WTC11 (cell line): ENCODE results near the gene GCK. TPM values are rescaled to one million over a fixed set of nuclear protein-coding genes. Genes with fewer than 3 reads are reported as not detected.
"Not testable (repeated sequence)": the region's sequence is repeated elsewhere in the genome, so short reads cannot be mapped to it uniquely, and the experiment has no call there.

Source experiments
- ATAC-seq: fragments of 200-7000 bp; cut with Tn5 transposase; 2 replicates; pipeline ENCODE4 v1.10.0; 2021; ENCODE audit warnings: mild to moderate bottlenecking, moderate library complexity
- CTCF ChIA-PET: fragments of 300-600 bp; sonication (Branson Sonifier 250); formaldehyde crosslinking; loops from one replicate; lab custom pipeline; 2021; ENCODE audit warnings: antibody characterized with exemption; lab: Charles Lee
- POLR2A ChIA-PET: fragments of 350-600 bp; sonication (Branson Sonifier 250); formaldehyde crosslinking; loops from one replicate; lab custom pipeline; 2021; ENCODE audit warnings: antibody characterized with exemption; lab: Charles Lee
- DNase-seq: peaks from one replicate; pipeline ENCODE4 v3.0.0; 2021; ENCODE audit warnings: low spot score
- H3K27ac Mint-ChIP-seq: 2 replicates; pipeline ENCODE4 v1.8.0; 2021; ENCODE audit warnings: mixed read lengths
- H3K27me3 Mint-ChIP-seq: 2 replicates; pipeline ENCODE4 v1.8.0; 2021; ENCODE audit warnings: low read depth, mild to moderate bottlenecking, moderate library complexity, mixed read lengths
- H3K36me3 Mint-ChIP-seq: 2 replicates; pipeline ENCODE4 v1.8.0; 2021; ENCODE audit warnings: mixed read lengths
- H3K4me1 Mint-ChIP-seq: 2 replicates; pipeline ENCODE4 v1.8.0; 2022; ENCODE audit warnings: mixed read lengths
- H3K4me3 Mint-ChIP-seq: 2 replicates; pipeline ENCODE4 v1.8.0; 2021; ENCODE audit warnings: mild to moderate bottlenecking, moderate library complexity, mixed read lengths
- H3K9me3 Mint-ChIP-seq: 2 replicates; pipeline ENCODE4 v1.8.0; 2021; ENCODE audit warnings: mixed read lengths
- CREB1 ChIP-seq: sonication (generic); formaldehyde crosslinking; IDR thresholded peaks from 2 replicates; pipeline ENCODE4 v1.8.0; 2023; ENCODE audit warnings: mild to moderate bottlenecking, missing genetic modification reagents
- FOXJ3 ChIP-seq: sonication (generic); formaldehyde crosslinking; IDR thresholded peaks from 2 replicates; pipeline ENCODE4 v1.9.0; 2021; ENCODE audit warnings: missing genetic modification reagents, mild to moderate bottlenecking, borderline replicate concordance
- IRF2 ChIP-seq: sonication (generic); formaldehyde crosslinking; IDR thresholded peaks from 2 replicates; pipeline ENCODE4 v1.8.0; 2022; ENCODE audit warnings: low read depth, missing genetic modification reagents, borderline replicate concordance
- NFYB ChIP-seq: sonication (generic); formaldehyde crosslinking; conservative IDR thresholded peaks from 2 replicates; pipeline ENCODE4 v1.8.0; 2022; ENCODE audit warnings: low read depth, missing genetic modification reagents
- NR3C1 ChIP-seq: sonication (generic); formaldehyde crosslinking; conservative IDR thresholded peaks from 2 replicates; pipeline ENCODE4 v1.8.1; 2023; ENCODE audit warnings: low read depth, mild to moderate bottlenecking, missing genetic modification reagents
- SMAD3 ChIP-seq: sonication (generic); formaldehyde crosslinking; IDR thresholded peaks from 2 replicates; pipeline ENCODE4 v1.8.0; 2022; ENCODE audit warnings: missing genetic modification reagents, mild to moderate bottlenecking, borderline replicate concordance
- SOX15 ChIP-seq: fragments of 250-450 bp; sonication (Bioruptor Pico); IDR thresholded peaks from 2 replicates; pipeline ENCODE4 v1.9.0; 2021; ENCODE audit warnings: mild to moderate bottlenecking
- TCF7 ChIP-seq: sonication (generic); formaldehyde crosslinking; IDR thresholded peaks from 2 replicates; pipeline ENCODE4 v1.8.0; 2022; ENCODE audit warnings: mild to moderate bottlenecking, low read depth, missing genetic modification reagents, moderate library complexity
- ZNF263 ChIP-seq: sonication (generic); formaldehyde crosslinking; IDR thresholded peaks from 2 replicates; pipeline ENCODE4 v1.8.1; 2022; ENCODE audit warnings: low read depth, mild to moderate bottlenecking, moderate library complexity, missing genetic modification reagents
- ZNF317 ChIP-seq: sonication (generic); formaldehyde crosslinking; IDR thresholded peaks from 2 replicates; pipeline ENCODE4 v1.8.1; 2023; ENCODE audit warnings: low read depth, mild to moderate bottlenecking, moderate library complexity, missing genetic modification reagents, borderline replicate concordance
- total RNA-seq: library from RNA; stranded (reverse); gene quantifications from 3 replicates; pipeline ENCODE4 v1.2.3, GENCODE V29; 2021
- TF ChIP-seq, protein P1 (sequence below): sonication (generic); formaldehyde crosslinking; IDR thresholded peaks from 2 replicates; pipeline ENCODE4 v1.8.0; 2023; ENCODE audit warnings: mild to moderate bottlenecking, missing genetic modification reagents
- TF ChIP-seq, protein P2 (sequence below): sonication (generic); formaldehyde crosslinking; IDR thresholded peaks from 2 replicates; pipeline ENCODE4 v1.8.1; 2023; ENCODE audit warnings: mild to moderate bottlenecking, missing genetic modification reagents
- TF ChIP-seq, protein P3 (sequence below): sonication (generic); formaldehyde crosslinking; IDR thresholded peaks from 2 replicates; pipeline ENCODE4 v1.8.0; 2023; ENCODE audit warnings: missing genetic modification reagents
- TF ChIP-seq, protein P4 (sequence below): sonication (generic); formaldehyde crosslinking; conservative IDR thresholded peaks from 2 replicates; pipeline ENCODE4 v1.8.1; 2022; ENCODE audit warnings: mild to moderate bottlenecking, missing genetic modification reagents
- TF ChIP-seq, protein P5 (sequence below): fragments of 250-450 bp; sonication (Bioruptor Pico); IDR thresholded peaks from 2 replicates; pipeline ENCODE4 v1.9.0; 2021; ENCODE audit warnings: mild to moderate bottlenecking

GCK gene
- total RNA-seq, 1 experiment from 2014 or later = 3.3 TPM

DNA sequence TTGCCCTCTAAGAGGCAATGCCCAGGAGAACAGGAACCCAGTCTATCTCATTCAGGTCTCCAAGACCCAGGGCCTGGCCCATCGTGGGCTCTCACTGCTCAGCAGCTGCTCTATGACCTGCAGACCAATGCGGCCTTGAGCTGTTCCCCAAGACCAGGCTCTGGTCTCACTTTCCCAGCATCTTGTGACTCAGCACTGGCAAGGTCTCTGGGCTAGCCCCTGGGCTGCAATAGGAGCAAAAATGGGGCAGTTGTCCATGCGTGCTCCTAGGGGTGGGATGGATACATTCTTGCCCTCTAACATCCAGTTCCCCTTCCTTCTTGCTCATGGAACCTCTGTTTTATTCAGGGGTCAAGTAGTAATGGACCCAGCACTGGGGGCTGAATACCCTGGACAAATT lies 13.5 kb downstream of the GCK start:
- Mint-ChIP-seq H3K36me3 (no peaks in the 10 kb centered on the region), H3K27me3 (peaks cover 10% of the 10 kb centered on the region), H3K4me1 (peaks cover 10% of the 10 kb centered on the region), H3K9me3 (no peaks in the 10 kb centered on the region), H3K4me3 (no peak overlapping the region), H3K27ac (no peak overlapping the region)
- DNase-seq (no peak), ATAC-seq (no peak)
- CTCF ChIA-PET = no interaction called here
- POLR2A ChIA-PET = no interaction called here
- TF ChIP-seq, protein P1, sequence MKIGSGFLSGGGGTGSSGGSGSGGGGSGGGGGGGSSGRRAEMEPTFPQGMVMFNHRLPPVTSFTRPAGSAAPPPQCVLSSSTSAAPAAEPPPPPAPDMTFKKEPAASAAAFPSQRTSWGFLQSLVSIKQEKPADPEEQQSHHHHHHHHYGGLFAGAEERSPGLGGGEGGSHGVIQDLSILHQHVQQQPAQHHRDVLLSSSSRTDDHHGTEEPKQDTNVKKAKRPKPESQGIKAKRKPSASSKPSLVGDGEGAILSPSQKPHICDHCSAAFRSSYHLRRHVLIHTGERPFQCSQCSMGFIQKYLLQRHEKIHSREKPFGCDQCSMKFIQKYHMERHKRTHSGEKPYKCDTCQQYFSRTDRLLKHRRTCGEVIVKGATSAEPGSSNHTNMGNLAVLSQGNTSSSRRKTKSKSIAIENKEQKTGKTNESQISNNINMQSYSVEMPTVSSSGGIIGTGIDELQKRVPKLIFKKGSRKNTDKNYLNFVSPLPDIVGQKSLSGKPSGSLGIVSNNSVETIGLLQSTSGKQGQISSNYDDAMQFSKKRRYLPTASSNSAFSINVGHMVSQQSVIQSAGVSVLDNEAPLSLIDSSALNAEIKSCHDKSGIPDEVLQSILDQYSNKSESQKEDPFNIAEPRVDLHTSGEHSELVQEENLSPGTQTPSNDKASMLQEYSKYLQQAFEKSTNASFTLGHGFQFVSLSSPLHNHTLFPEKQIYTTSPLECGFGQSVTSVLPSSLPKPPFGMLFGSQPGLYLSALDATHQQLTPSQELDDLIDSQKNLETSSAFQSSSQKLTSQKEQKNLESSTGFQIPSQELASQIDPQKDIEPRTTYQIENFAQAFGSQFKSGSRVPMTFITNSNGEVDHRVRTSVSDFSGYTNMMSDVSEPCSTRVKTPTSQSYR (CRISPR knock-in tag) = no peak
- TF ChIP-seq TCF7 (CRISPR knock-in tag) = no peak
- TF ChIP-seq, protein P2, sequence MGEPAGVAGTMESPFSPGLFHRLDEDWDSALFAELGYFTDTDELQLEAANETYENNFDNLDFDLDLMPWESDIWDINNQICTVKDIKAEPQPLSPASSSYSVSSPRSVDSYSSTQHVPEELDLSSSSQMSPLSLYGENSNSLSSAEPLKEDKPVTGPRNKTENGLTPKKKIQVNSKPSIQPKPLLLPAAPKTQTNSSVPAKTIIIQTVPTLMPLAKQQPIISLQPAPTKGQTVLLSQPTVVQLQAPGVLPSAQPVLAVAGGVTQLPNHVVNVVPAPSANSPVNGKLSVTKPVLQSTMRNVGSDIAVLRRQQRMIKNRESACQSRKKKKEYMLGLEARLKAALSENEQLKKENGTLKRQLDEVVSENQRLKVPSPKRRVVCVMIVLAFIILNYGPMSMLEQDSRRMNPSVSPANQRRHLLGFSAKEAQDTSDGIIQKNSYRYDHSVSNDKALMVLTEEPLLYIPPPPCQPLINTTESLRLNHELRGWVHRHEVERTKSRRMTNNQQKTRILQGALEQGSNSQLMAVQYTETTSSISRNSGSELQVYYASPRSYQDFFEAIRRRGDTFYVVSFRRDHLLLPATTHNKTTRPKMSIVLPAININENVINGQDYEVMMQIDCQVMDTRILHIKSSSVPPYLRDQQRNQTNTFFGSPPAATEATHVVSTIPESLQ (CRISPR knock-in tag) = no peak
- no peak for TF ChIP-seq ZNF317
- no peak for TF ChIP-seq NR3C1
- TF ChIP-seq, protein P3, sequence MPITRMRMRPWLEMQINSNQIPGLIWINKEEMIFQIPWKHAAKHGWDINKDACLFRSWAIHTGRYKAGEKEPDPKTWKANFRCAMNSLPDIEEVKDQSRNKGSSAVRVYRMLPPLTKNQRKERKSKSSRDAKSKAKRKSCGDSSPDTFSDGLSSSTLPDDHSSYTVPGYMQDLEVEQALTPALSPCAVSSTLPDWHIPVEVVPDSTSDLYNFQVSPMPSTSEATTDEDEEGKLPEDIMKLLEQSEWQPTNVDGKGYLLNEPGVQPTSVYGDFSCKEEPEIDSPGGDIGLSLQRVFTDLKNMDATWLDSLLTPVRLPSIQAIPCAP = no peak
- TF ChIP-seq NFYB (CRISPR knock-in tag) = no peak
- TF ChIP-seq, protein P4, sequence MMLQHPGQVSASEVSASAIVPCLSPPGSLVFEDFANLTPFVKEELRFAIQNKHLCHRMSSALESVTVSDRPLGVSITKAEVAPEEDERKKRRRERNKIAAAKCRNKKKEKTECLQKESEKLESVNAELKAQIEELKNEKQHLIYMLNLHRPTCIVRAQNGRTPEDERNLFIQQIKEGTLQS = no peak
- no peak for TF ChIP-seq SOX15 (CRISPR knock-in tag)
- TF ChIP-seq, protein P5, sequence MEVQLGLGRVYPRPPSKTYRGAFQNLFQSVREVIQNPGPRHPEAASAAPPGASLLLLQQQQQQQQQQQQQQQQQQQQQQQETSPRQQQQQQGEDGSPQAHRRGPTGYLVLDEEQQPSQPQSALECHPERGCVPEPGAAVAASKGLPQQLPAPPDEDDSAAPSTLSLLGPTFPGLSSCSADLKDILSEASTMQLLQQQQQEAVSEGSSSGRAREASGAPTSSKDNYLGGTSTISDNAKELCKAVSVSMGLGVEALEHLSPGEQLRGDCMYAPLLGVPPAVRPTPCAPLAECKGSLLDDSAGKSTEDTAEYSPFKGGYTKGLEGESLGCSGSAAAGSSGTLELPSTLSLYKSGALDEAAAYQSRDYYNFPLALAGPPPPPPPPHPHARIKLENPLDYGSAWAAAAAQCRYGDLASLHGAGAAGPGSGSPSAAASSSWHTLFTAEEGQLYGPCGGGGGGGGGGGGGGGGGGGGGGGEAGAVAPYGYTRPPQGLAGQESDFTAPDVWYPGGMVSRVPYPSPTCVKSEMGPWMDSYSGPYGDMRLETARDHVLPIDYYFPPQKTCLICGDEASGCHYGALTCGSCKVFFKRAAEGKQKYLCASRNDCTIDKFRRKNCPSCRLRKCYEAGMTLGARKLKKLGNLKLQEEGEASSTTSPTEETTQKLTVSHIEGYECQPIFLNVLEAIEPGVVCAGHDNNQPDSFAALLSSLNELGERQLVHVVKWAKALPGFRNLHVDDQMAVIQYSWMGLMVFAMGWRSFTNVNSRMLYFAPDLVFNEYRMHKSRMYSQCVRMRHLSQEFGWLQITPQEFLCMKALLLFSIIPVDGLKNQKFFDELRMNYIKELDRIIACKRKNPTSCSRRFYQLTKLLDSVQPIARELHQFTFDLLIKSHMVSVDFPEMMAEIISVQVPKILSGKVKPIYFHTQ (CRISPR knock-in tag) = no peak
- TF ChIP-seq ZNF263 = no peak
- no peak for TF ChIP-seq SMAD3
- TF ChIP-seq FOXJ3 (CRISPR knock-in tag) = no peak
- TF ChIP-seq IRF2 (CRISPR knock-in tag) = no peak
- no peak for TF ChIP-seq CREB1 (CRISPR knock-in tag)

DNA sequence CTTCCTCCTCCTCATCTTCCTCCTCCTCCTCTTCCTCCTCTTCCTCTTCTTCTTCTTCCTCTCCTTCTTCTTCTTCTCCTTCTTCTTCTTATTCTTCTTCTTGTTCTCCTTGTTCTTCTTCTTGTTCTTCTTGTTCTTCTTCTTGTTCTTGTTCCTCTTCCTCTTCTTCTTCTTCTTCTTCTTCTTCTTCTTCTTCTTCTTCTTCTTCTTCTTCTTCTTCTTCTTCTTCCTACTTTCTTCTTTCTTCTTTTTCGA lies 14.6 kb downstream of the GCK start:
- peaks cover 10% of the 10 kb centered on the region for H3K27me3 Mint-ChIP-seq
- H3K4me1 Mint-ChIP-seq = peaks cover 10% of the 10 kb centered on the region
- DNase-seq, H3K27ac Mint-ChIP-seq, ATAC-seq, H3K36me3 Mint-ChIP-seq, CTCF ChIA-PET, H3K4me3 Mint-ChIP-seq, POLR2A ChIA-PET, H3K9me3 Mint-ChIP-seq: not testable (repeated sequence)
